Calu3 (cell line): Measurements from ENCODE around the gene NUDT7. TPM values are rescaled to one million over a fixed set of nuclear protein-coding genes. Genes with fewer than 3 reads are reported as not detected.

Experiments
- BruUV-seq: library from RNA; stranded (reverse); fragments of 400-500 nt; replicated peaks from 2 replicates; lab custom pipeline; 2021; lab: Mats Ljungman, UMichigan
- CTCF ChIA-PET: fragments of 300-600 bp; sonication (Branson Sonifier 250); formaldehyde crosslinking; loops from one replicate; lab custom pipeline; 2022; ENCODE audit warnings: antibody characterized with exemption; lab: Charles Lee
- DNase-seq: peaks from one replicate; pipeline ENCODE4 v3.0.0; 2022
- H3K27ac Mint-ChIP-seq: one replicate; pipeline ENCODE4 v1.8.0; 2022; ENCODE audit warnings: mixed read lengths; ENCODE audit not compliant: unreplicated experiment
- H3K27me3 Mint-ChIP-seq: one replicate; pipeline ENCODE4 v1.8.0; 2022; ENCODE audit warnings: mixed read lengths; ENCODE audit not compliant: unreplicated experiment
- H3K36me3 Mint-ChIP-seq: one replicate; pipeline ENCODE4 v1.8.0; 2022; ENCODE audit warnings: mild to moderate bottlenecking, moderate library complexity, mixed read lengths; ENCODE audit not compliant: insufficient read depth, unreplicated experiment
- H3K4me1 Mint-ChIP-seq: one replicate; pipeline ENCODE4 v1.8.0; 2022; ENCODE audit warnings: mild to moderate bottlenecking, low read depth, mixed read lengths; ENCODE audit not compliant: unreplicated experiment
- H3K4me3 Mint-ChIP-seq: one replicate; pipeline ENCODE4 v1.8.0; 2022; ENCODE audit warnings: mild to moderate bottlenecking, low read depth, moderate library complexity, mixed read lengths; ENCODE audit not compliant: unreplicated experiment
- H3K9me3 Mint-ChIP-seq: one replicate; pipeline ENCODE4 v1.8.0; 2022; ENCODE audit warnings: low read depth, mixed read lengths; ENCODE audit not compliant: unreplicated experiment
- CTCF ChIP-seq: fragments of 200-600 bp; IDR thresholded peaks from one replicate; pipeline ENCODE4 v1.8.0; 2022; ENCODE audit warnings: antibody characterized with exemption; ENCODE audit not compliant: unreplicated experiment
- intact Hi-C: fragments of 100-400 bp; cut with micrococcal nuclease; formaldehyde crosslinking; loops from one replicate; pipeline ENCODE4 v1.10.0; 2022; ENCODE audit not compliant: unreplicated experiment
- total RNA-seq: library from RNA; stranded (reverse); gene quantifications from 2 replicates; pipeline ENCODE4 v1.2.3, GENCODE V29; 2022

Gene NUDT7
- total RNA-seq, 1 experiment from 2014 or later, result 6.1 TPM

- intact Hi-C loops, result no loop called here
- H3K27me3 Mint-ChIP-seq, result peaks cover 48% of the 10 kb centered on the region
- no peaks in the 10 kb centered on the region for H3K4me1 Mint-ChIP-seq
- no peak overlapping the region for H3K27ac Mint-ChIP-seq
- BruUV-seq, result no TSS peak
- CTCF ChIA-PET, result interaction anchor here (0.6 kb wide), 1 partner anchor 673 kb away, joined by 4 read pairs; no protein-coding TSS in a partner anchor
- H3K36me3 Mint-ChIP-seq, result no peaks in the 10 kb centered on the region
- no peak for TF ChIP-seq CTCF
- no peak for DNase-seq
- H3K4me3 Mint-ChIP-seq, result no peak overlapping the region
- peaks cover under 1% of the 10 kb centered on the region for H3K9me3 Mint-ChIP-seq
Measured at GRCh38 chr16:77700846-77701245, 21.5 kb upstream of the NUDT7 start.

GRCh38 chr16:77705351-77705750, 17.0 kb upstream of the NUDT7 start:
- Mint-ChIP-seq H3K27me3 (peaks cover 46% of the 10 kb centered on the region), H3K36me3 (no peaks in the 10 kb centered on the region), H3K4me3 (no peak overlapping the region), H3K27ac (no peak overlapping the region), H3K4me1 (no peaks in the 10 kb centered on the region), H3K9me3 (peaks cover 4% of the 10 kb centered on the region)
- TF ChIP-seq CTCF, result no peak
- no TSS peak for BruUV-seq
- CTCF ChIA-PET, result no interaction called here
- no peak for DNase-seq
- intact Hi-C loops, result no loop called here

- no peaks in the 10 kb centered on the region for H3K36me3 Mint-ChIP-seq
- H3K27ac Mint-ChIP-seq, result no peak overlapping the region
- H3K27me3 Mint-ChIP-seq, result peaks cover 34% of the 10 kb centered on the region
- no peak for TF ChIP-seq CTCF
- H3K4me3 Mint-ChIP-seq, result no peak overlapping the region
- H3K9me3 Mint-ChIP-seq, result no peaks in the 10 kb centered on the region
- CTCF ChIA-PET, result no interaction called here
- BruUV-seq, result no TSS peak
- H3K4me1 Mint-ChIP-seq, result no peaks in the 10 kb centered on the region
- no peak for DNase-seq
- intact Hi-C loops, result no loop called here
Measured at GRCh38 chr16:77711179-77711578, 11.1 kb upstream of the NUDT7 start.

- DNase-seq, result no peak
- CTCF ChIA-PET, result no interaction called here
- Mint-ChIP-seq H3K27me3 (peaks cover 34% of the 10 kb centered on the region), H3K4me1 (no peaks in the 10 kb centered on the region), H3K9me3 (no peaks in the 10 kb centered on the region), H3K4me3 (peak overlapping the region; percentile 46), H3K36me3 (no peaks in the 10 kb centered on the region), H3K27ac (no peak overlapping the region)
- no TSS peak for BruUV-seq
- intact Hi-C loops, result no loop called here
- TF ChIP-seq CTCF, result no peak
Measured at GRCh38 chr16:77711775-77712174, 10.5 kb upstream of the NUDT7 start.
